HG03280 (cell line): ENCODE measurements around the gene TRIM71.
A peak's percentile ranks its signal among the peaks of the same experiment; 100 is the strongest.
"Not testable (repeated sequence)": the region's sequence is repeated elsewhere in the genome, so short reads cannot be mapped to it uniquely, and the experiment has no call there.

ENCODE experiments used
- ATAC-seq: cut with Tn5 transposase; IDR thresholded peaks from one replicate; pipeline ENCODE4 v1.9.1; 2021; ENCODE audit warnings: mild to moderate bottlenecking, moderate library complexity; ENCODE audit not compliant: unreplicated experiment

The TRIM71 gene

GRCh38 chr3:32886911-32887310, 69.1 kb downstream of the TRIM71 start:
- ATAC-seq: no peak

- ATAC-seq: peak; percentile 85
Observed at GRCh38 chr3:32888739-32889138, 70.9 kb downstream of the TRIM71 start.

DNA sequence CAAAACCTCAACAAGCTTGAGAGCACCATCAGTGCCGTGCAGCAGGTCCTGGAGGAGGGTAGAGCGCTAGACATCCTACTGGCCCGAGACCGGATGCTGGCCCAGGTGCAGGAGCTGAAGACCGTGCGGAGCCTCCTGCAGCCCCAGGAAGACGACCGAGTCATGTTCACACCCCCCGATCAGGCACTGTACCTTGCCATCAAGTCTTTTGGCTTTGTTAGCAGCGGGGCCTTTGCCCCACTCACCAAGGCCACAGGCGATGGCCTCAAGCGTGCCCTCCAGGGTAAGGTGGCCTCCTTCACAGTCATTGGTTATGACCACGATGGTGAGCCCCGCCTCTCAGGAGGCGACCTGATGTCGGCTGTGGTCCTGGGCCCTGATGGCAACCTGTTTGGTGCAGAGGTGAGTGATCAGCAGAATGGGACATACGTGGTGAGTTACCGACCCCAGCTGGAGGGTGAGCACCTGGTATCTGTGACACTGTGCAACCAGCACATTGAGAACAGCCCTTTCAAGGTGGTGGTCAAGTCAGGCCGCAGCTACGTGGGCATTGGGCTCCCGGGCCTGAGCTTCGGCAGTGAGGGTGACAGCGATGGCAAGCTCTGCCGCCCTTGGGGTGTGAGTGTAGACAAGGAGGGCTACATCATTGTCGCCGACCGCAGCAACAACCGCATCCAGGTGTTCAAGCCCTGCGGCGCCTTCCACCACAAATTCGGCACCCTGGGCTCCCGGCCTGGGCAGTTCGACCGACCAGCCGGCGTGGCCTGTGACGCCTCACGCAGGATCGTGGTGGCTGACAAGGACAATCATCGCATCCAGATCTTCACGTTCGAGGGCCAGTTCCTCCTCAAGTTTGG, 72.9 kb downstream of the TRIM71 start:
- no peak for ATAC-seq

DNA sequence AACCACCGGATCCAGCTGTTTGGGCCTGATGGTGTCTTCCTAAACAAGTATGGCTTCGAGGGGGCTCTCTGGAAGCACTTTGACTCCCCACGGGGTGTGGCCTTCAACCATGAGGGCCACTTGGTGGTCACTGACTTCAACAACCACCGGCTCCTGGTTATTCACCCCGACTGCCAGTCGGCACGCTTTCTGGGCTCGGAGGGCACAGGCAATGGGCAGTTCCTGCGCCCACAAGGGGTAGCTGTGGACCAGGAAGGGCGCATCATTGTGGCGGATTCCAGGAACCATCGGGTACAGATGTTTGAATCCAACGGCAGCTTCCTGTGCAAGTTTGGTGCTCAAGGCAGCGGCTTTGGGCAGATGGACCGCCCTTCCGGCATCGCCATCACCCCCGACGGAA, 73.6 kb downstream of the TRIM71 start:
- ATAC-seq: no peak

GRCh38 chr3:32892625-32893598, 75.1 kb downstream of the TRIM71 start:
- no peak for ATAC-seq

DNA sequence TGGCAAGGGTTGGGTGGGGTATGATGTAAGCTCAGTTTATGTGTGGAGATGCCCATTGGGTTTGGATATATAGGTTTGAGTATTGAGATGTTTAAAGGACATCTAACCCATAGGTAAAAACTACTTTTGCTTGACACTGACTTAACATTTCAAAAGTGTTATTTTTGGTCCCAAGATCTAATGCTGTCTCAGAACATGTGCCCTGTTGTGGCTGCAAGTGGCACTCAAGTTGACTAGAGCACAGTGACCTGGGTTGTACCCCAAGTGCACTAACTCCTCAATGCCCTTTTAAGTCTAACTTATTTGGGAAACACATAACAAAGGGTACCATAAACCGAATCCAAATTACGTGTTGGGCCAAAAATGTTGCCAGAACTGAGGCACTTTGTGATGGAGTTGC, 77.2 kb downstream of the TRIM71 start:
- no peak for ATAC-seq

DNA sequence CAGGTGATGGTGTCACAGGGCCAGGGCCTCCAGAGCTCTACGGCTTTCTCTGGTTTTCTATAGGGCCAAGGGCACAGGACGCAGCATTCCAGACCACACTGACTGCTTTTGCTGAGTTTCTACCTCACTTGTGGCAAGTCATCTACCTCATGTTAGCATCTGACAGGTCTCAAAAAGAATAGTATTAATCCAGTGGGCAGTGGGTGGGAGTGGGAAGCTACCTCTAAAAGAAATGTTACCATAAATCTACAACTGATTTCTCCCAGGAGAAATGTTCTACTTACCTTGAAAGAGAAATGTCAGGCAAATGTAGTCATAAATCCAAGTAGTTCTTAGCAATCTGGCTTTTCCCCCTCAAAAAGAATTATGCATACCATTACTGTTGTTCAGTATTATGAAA, 77.9 kb downstream of the TRIM71 start:
- no peak for ATAC-seq

- no peak for ATAC-seq
Observed at GRCh38 chr3:32896143-32896542, 78.3 kb downstream of the TRIM71 start.

- no peak for ATAC-seq
Observed at GRCh38 chr3:32897001-32897601, 79.3 kb downstream of the TRIM71 start.

DNA sequence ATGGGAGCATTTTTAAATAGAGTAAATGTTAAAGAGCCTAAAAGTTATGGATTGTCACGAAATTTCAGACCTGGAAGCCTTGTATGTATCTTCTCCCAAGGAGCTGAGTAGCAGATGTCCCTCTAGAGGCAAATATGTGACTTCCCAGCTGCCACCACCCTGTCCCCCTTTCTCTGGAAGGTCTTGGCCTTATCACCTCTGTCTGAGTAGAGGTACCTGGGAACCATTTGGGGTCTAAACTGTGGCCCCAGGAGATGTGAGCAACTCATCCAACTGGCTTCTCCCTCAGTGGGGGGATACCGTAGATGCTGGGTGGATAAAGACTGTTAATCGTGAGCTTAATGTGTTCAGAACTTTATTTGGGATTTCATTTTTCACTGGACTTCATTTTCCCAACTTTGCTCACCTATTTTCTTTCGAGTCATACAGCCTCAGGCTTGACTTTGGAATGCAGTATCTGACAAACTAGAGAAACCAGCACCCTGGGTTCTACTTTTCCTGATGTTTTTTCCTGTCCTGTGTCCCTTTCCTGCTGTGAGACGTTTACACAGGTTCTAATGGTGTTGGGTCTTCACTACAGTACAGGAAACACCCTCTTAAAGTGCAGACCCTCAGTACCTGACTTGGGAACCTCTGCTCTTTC, 80.3 kb downstream of the TRIM71 start:
- ATAC-seq: no peak

- ATAC-seq: no peak
Observed at GRCh38 chr3:32899265-32899664, 81.5 kb downstream of the TRIM71 start.

GRCh38 chr3:32901005-32901932, 83.5 kb downstream of the TRIM71 start:
- ATAC-seq: no peak

GRCh38 chr3:32902887-32903371, 85.1 kb downstream of the TRIM71 start:
- ATAC-seq: not testable (repeated sequence)

GRCh38 chr3:32903953-32904352, 86.2 kb downstream of the TRIM71 start:
- ATAC-seq: no peak

- ATAC-seq: no peak
Observed at GRCh38 chr3:32909999-32910398, 92.2 kb downstream of the TRIM71 start.

DNA sequence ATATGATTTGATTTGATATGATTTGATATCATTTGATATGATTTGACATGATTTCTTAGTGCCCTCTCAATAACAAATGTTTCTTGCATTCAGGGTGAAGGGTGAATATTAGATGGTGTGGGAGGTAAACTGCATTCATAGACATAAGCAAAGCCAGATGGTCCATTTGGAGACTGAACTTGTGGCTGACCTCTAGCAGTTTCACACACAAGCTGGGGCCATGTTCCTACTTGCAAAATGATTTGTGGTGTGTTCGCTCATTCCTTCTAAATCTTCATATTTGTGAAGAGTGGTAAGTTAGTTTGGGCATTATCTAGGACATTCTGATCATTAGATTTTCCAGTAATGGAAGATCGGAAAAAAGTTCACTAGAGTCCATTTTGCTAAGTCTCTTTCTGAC, 93.2 kb downstream of the TRIM71 start:
- ATAC-seq: no peak

DNA sequence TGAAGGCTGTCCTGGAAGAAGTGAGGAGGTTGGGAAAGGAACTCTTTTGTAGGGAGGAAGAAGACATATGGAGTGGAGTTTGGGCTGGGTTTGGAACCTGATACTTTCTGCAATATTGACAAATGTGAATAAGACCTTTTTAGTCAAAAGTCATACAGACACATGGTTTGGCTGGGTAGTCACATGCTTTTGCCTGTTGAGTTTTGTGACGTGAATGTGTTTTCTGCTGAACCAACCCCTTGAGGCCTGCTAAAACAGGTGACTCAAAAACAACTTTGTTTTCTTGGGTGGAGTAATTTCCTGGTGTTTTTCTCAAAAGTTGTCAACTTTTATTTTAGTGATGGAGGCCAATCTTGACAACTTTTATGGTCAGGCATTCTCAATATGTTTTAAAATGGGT, 94.2 kb downstream of the TRIM71 start:
- no peak for ATAC-seq

DNA sequence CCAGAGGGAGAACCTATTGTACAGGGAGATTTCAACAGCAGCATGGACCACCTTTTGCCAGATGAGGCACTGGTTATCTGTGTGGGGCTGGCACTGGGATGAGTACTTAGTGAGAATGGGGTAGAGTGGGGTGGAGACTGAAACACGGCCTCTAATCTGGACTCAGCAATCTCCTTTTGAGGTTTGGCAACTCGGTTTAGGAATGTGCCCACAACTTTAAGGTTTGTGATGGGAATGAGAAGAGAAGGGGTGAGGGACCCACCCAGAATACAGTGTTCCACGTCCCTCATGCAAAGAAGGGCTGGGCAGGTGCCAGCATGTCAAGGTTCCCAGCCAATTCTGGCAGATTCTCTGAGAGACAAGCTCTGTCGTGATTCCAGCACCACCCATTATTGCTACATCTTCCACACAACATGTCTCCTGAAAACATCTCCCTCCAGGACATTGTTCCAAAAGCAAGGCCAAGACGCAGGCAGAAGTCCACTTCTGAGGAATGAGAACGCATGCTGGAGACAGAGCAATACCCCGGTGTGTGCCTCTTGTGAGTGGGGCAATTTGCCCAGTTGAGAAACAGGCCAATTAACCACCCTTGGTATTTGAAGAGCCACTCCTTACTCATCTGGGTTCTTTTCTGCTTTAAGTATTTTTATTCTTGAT, 96.1 kb downstream of the TRIM71 start:
- ATAC-seq: no peak

DNA sequence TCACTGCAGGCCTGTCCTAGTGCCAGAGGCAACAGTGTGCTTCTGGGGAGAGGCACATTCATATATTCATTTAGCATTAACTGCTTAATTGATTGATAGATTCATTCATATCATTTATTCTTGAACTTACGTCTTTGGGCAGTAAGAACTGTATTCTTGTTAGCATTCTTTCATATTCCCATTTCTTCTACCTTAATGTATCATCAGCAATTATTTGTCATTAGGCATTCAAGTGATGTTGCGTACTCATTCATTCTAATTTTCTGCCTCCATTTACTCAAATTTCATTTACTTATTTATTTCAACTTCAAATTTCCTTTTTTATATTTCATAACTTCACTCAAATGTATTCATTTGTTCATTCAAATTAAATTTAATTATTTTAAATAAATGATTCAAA, 102.1 kb downstream of the TRIM71 start:
- no peak for ATAC-seq
